ENCODE data around the gene FGF3. TPM values are rescaled to one million over a fixed set of nuclear protein-coding genes. Genes with fewer than 3 reads are reported as not detected.

Gene FGF3
- total and polyA plus RNA-seq, 9 of the 15 experiments (the other 6 are each of a cell fraction or from before 2014, with no cell fraction given): not detected

GRCh38 chr11:69815973-69816372 lies 3.2 kb downstream of the FGF3 start (continued):
- TF ChIP-seq ATF3 (IDR thresholded peaks at IDR 0.05): no peak
- no peak for TF ChIP-seq ATF3 (CRISPR knock-in tag; conservative IDR thresholded peaks at IDR 0.05)
- no peak for TF ChIP-seq POLR3A (IDR thresholded peaks at IDR 0.05; ENCODE audit: borderline replicate concordance, extremely low read depth, insufficient read depth, insufficient read length)
- no peak for TF ChIP-seq NR2F6 (CRISPR knock-in tag; IDR thresholded peaks at IDR 0.05)
- TF ChIP-seq TSHZ1 (CRISPR knock-in tag; IDR thresholded peaks at IDR 0.05): no peak
- TF ChIP-seq ZNF232 (CRISPR knock-in tag; IDR thresholded peaks at IDR 0.05): no peak
- TF ChIP-seq ZNF197 (CRISPR knock-in tag; IDR thresholded peaks at IDR 0.05; ENCODE audit: low read depth): no peak
- TF ChIP-seq EHMT2 (IDR thresholded peaks at IDR 0.05): no peak
- no peak for TF ChIP-seq BDP1 (IDR thresholded peaks at IDR 0.05; ENCODE audit: insufficient read depth, insufficient read length)

Measured in K562 (cell line).